WTC11 (cell line): ENCODE measurements around the gene LRMDA. TPM values are rescaled to one million over a fixed set of nuclear protein-coding genes. Genes with fewer than 3 reads are reported as not detected.

Source experiments
- ATAC-seq: fragments of 200-7000 bp; cut with Tn5 transposase; 2 replicates; pipeline ENCODE4 v1.10.0; 2021; ENCODE audit warnings: mild to moderate bottlenecking, moderate library complexity
- CTCF ChIA-PET: fragments of 300-600 bp; sonication (Branson Sonifier 250); formaldehyde crosslinking; loops from one replicate; lab custom pipeline; 2021; ENCODE audit warnings: antibody characterized with exemption; lab: Charles Lee
- POLR2A ChIA-PET: fragments of 350-600 bp; sonication (Branson Sonifier 250); formaldehyde crosslinking; loops from one replicate; lab custom pipeline; 2021; ENCODE audit warnings: antibody characterized with exemption; lab: Charles Lee
- DNase-seq: peaks from one replicate; pipeline ENCODE4 v3.0.0; 2021; ENCODE audit warnings: low spot score
- H3K27ac Mint-ChIP-seq: 2 replicates; pipeline ENCODE4 v1.8.0; 2021; ENCODE audit warnings: mixed read lengths
- H3K27me3 Mint-ChIP-seq: 2 replicates; pipeline ENCODE4 v1.8.0; 2021; ENCODE audit warnings: low read depth, mild to moderate bottlenecking, moderate library complexity, mixed read lengths
- H3K36me3 Mint-ChIP-seq: 2 replicates; pipeline ENCODE4 v1.8.0; 2021; ENCODE audit warnings: mixed read lengths
- H3K4me1 Mint-ChIP-seq: 2 replicates; pipeline ENCODE4 v1.8.0; 2022; ENCODE audit warnings: mixed read lengths
- H3K4me3 Mint-ChIP-seq: 2 replicates; pipeline ENCODE4 v1.8.0; 2021; ENCODE audit warnings: mild to moderate bottlenecking, moderate library complexity, mixed read lengths
- H3K9me3 Mint-ChIP-seq: 2 replicates; pipeline ENCODE4 v1.8.0; 2021; ENCODE audit warnings: mixed read lengths
- AFF4 ChIP-seq: sonication (generic); formaldehyde crosslinking; IDR thresholded peaks from 2 replicates; pipeline ENCODE4 v1.8.1; 2023; ENCODE audit warnings: mild to moderate bottlenecking, missing genetic modification reagents, borderline replicate concordance
- CREB1 ChIP-seq: sonication (generic); formaldehyde crosslinking; IDR thresholded peaks from 2 replicates; pipeline ENCODE4 v1.8.0; 2023; ENCODE audit warnings: mild to moderate bottlenecking, missing genetic modification reagents
- EMX1 ChIP-seq: fragments of 250-450 bp; sonication (Bioruptor Pico); IDR thresholded peaks from 2 replicates; pipeline ENCODE4 v1.8.0; 2021; ENCODE audit warnings: mild to moderate bottlenecking
- ESRRA ChIP-seq: sonication (generic); formaldehyde crosslinking; IDR thresholded peaks from 2 replicates; pipeline ENCODE4 v1.8.1; 2022; ENCODE audit warnings: mild to moderate bottlenecking, missing genetic modification reagents, borderline replicate concordance
- FOXP4 ChIP-seq: sonication (generic); formaldehyde crosslinking; IDR thresholded peaks from 2 replicates; pipeline ENCODE4 v1.8.0; 2022; ENCODE audit warnings: mild to moderate bottlenecking, missing genetic modification reagents
- GABPB1 ChIP-seq: sonication (generic); formaldehyde crosslinking; IDR thresholded peaks from 2 replicates; pipeline ENCODE4 v1.8.1; 2023; ENCODE audit warnings: mild to moderate bottlenecking, missing genetic modification reagents
- IRF2 ChIP-seq: sonication (generic); formaldehyde crosslinking; IDR thresholded peaks from 2 replicates; pipeline ENCODE4 v1.8.0; 2022; ENCODE audit warnings: low read depth, missing genetic modification reagents, borderline replicate concordance
- MXD4 ChIP-seq: fragments of 250-450 bp; sonication (Bioruptor Pico); IDR thresholded peaks from 2 replicates; pipeline ENCODE4 v1.8.0; 2021; ENCODE audit warnings: mild to moderate bottlenecking, moderate library complexity, borderline replicate concordance
- NFYB ChIP-seq: sonication (generic); formaldehyde crosslinking; conservative IDR thresholded peaks from 2 replicates; pipeline ENCODE4 v1.8.0; 2022; ENCODE audit warnings: low read depth, missing genetic modification reagents
- NR3C1 ChIP-seq: sonication (generic); formaldehyde crosslinking; conservative IDR thresholded peaks from 2 replicates; pipeline ENCODE4 v1.8.1; 2023; ENCODE audit warnings: low read depth, mild to moderate bottlenecking, missing genetic modification reagents
- PRRX2 ChIP-seq: fragments of 250-450 bp; sonication (Bioruptor Pico); IDR thresholded peaks from 2 replicates; pipeline ENCODE4 v1.8.0; 2021; ENCODE audit warnings: mild to moderate bottlenecking
- SMAD4 ChIP-seq: sonication (generic); formaldehyde crosslinking; IDR thresholded peaks from 2 replicates; pipeline ENCODE4 v1.8.0; 2022; ENCODE audit warnings: mild to moderate bottlenecking, missing genetic modification reagents
- SOX15 ChIP-seq: fragments of 250-450 bp; sonication (Bioruptor Pico); IDR thresholded peaks from 2 replicates; pipeline ENCODE4 v1.9.0; 2021; ENCODE audit warnings: mild to moderate bottlenecking
- TEAD4 ChIP-seq: sonication (generic); formaldehyde crosslinking; IDR thresholded peaks from 2 replicates; pipeline ENCODE4 v1.8.0; 2022; ENCODE audit warnings: mild to moderate bottlenecking, missing genetic modification reagents
- TP53 ChIP-seq: sonication (generic); formaldehyde crosslinking; IDR thresholded peaks from 2 replicates; pipeline ENCODE4 v1.8.1; 2023; ENCODE audit warnings: mild to moderate bottlenecking, missing genetic modification reagents
- total RNA-seq: library from RNA; stranded (reverse); gene quantifications from 3 replicates; pipeline ENCODE4 v1.2.3, GENCODE V29; 2021
- TF ChIP-seq, protein P1 (sequence below): fragments of 200-600 bp; IDR thresholded peaks from 2 replicates; pipeline ENCODE4 v1.8.0; 2022; ENCODE audit warnings: antibody characterized with exemption
- TF ChIP-seq, protein P2 (sequence below): sonication (generic); formaldehyde crosslinking; IDR thresholded peaks from 2 replicates; pipeline ENCODE4 v1.8.1; 2023; ENCODE audit warnings: mild to moderate bottlenecking, missing genetic modification reagents
- TF ChIP-seq, protein P3 (sequence below): fragments of 250-450 bp; sonication (Bioruptor Pico); conservative IDR thresholded peaks from 2 replicates; pipeline ENCODE4 v1.9.0; 2021; ENCODE audit warnings: mild to moderate bottlenecking
- TF ChIP-seq, protein P4 (sequence below): sonication (generic); formaldehyde crosslinking; IDR thresholded peaks from 2 replicates; pipeline ENCODE4 v1.8.0; 2022; ENCODE audit warnings: mild to moderate bottlenecking, missing genetic modification reagents

The LRMDA gene
- total RNA-seq, 1 experiment from 2014 or later = 0.92 TPM

DNA sequence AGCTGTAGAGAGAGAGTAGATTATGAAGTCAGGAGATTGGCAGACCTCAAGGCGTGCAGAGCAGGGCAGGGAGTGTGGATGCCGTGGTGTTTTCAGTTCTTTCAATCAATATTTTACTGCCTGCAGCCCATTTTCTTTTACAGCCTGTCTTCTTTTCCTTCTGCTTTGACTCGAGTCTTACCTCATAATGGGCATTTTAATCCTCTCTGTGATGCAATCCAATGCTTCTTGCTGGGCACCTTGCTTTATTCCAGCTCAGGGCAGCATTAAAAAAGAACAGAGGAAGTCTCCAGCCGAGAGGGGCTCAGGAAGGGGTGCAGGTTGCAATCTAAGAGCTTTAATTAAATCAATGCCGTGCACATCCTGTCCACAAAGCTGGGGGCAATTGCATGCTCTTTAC is 839.0 kb downstream of the LRMDA start:
- ChIA-PET CTCF (interaction anchor here (1.7 kb wide), 1 partner anchor 33 kb away, joined by 5 read pairs; no protein-coding TSS in a partner anchor), POLR2A (no interaction called here)
- no peak for DNase-seq
- ATAC-seq = no peak
- Mint-ChIP-seq H3K27me3 (no peaks in the 10 kb centered on the region), H3K4me1 (peaks cover 23% of the 10 kb centered on the region), H3K9me3 (peaks cover 30% of the 10 kb centered on the region), H3K4me3 (no peak overlapping the region), H3K36me3 (peaks cover 13% of the 10 kb centered on the region), H3K27ac (no peak overlapping the region)
- no peak for TF ChIP-seq TP53 (CRISPR knock-in tag)
- TF ChIP-seq NFYB (CRISPR knock-in tag) = no peak
- TF ChIP-seq PRRX2 (CRISPR knock-in tag) = no peak
- TF ChIP-seq, protein P1, sequence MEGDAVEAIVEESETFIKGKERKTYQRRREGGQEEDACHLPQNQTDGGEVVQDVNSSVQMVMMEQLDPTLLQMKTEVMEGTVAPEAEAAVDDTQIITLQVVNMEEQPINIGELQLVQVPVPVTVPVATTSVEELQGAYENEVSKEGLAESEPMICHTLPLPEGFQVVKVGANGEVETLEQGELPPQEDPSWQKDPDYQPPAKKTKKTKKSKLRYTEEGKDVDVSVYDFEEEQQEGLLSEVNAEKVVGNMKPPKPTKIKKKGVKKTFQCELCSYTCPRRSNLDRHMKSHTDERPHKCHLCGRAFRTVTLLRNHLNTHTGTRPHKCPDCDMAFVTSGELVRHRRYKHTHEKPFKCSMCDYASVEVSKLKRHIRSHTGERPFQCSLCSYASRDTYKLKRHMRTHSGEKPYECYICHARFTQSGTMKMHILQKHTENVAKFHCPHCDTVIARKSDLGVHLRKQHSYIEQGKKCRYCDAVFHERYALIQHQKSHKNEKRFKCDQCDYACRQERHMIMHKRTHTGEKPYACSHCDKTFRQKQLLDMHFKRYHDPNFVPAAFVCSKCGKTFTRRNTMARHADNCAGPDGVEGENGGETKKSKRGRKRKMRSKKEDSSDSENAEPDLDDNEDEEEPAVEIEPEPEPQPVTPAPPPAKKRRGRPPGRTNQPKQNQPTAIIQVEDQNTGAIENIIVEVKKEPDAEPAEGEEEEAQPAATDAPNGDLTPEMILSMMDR = no peak
- no peak for TF ChIP-seq SOX15 (CRISPR knock-in tag)
- no peak for TF ChIP-seq CREB1
- TF ChIP-seq AFF4 = no peak
- TF ChIP-seq EMX1 (CRISPR knock-in tag) = no peak
- TF ChIP-seq GABPB1 (CRISPR knock-in tag) = no peak
- no peak for TF ChIP-seq ESRRA (CRISPR knock-in tag)
- TF ChIP-seq MXD4 (CRISPR knock-in tag) = no peak
- TF ChIP-seq, protein P2, sequence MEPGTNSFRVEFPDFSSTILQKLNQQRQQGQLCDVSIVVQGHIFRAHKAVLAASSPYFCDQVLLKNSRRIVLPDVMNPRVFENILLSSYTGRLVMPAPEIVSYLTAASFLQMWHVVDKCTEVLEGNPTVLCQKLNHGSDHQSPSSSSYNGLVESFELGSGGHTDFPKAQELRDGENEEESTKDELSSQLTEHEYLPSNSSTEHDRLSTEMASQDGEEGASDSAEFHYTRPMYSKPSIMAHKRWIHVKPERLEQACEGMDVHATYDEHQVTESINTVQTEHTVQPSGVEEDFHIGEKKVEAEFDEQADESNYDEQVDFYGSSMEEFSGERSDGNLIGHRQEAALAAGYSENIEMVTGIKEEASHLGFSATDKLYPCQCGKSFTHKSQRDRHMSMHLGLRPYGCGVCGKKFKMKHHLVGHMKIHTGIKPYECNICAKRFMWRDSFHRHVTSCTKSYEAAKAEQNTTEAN (CRISPR knock-in tag) = no peak
- TF ChIP-seq IRF2 = no peak

DNA sequence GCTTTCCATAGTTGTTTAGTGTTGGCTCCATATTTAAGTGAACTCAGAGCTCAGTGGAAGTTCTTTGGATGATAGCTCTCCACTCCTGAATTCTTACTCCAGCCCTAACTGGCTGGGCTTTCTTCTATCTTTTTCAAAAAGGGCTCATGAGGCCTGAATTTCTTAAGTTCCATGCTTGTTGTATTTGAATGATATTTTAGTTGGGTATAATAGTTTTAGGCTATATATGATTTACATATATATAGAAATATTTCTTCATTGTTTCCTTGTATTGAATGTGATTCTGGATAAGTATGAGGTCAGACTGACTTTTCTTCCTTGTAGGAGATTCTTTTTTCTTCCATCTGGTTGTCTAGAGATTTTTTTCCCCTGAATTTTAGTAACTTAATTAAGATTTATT is 843.5 kb downstream of the LRMDA start:
- POLR2A ChIA-PET = no interaction called here
- CTCF ChIA-PET = no interaction called here
- no peak for ATAC-seq
- DNase-seq = no peak
- Mint-ChIP-seq H3K9me3 (peaks cover 34% of the 10 kb centered on the region), H3K27me3 (peaks cover 2% of the 10 kb centered on the region; the same call in 1 of the 2 replicates), H3K36me3 (peaks cover 19% of the 10 kb centered on the region), H3K4me3 (no peak overlapping the region), H3K4me1 (peaks cover 8% of the 10 kb centered on the region), H3K27ac (no peak overlapping the region)
- no peak for TF ChIP-seq FOXP4 (CRISPR knock-in tag)
- no peak for TF ChIP-seq NR3C1 (CRISPR knock-in tag)
- TF ChIP-seq, protein P3, sequence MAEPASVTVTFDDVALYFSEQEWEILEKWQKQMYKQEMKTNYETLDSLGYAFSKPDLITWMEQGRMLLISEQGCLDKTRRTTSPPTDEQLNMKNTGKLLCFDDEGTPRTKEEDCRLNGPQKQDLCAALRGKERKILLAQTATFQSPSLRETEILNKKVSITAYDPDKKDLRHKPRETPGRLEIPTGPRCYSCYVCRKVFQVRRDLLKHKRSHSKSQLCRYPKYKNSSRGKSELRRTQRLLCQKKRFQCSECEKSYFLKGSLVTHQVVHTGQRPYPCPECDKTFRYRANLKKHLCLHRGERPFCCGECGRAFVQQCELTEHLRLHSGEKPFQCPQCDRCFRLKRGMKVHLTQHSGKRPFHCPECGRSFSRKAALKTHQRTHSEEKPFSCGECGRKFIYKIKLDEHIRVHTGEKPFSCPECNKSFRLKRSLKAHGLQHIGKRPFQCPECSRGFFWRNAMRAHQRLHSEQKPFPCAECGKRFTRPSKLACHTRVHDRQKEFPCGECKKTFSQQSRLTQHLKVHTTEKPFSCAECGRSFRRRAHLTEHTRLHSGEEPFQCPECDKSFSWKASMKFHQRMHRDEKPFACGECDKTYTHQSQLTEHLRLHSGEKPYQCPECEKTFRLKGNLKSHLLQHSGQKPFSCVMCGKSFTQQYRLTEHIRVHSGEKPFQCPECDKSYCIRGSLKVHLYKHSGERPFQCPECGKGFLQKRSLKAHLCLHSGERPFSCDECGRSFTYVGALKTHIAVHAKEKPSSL (CRISPR knock-in tag) = no peak
- TF ChIP-seq AFF4 = no peak
- TF ChIP-seq SMAD4 = no peak
- TF ChIP-seq, protein P4, sequence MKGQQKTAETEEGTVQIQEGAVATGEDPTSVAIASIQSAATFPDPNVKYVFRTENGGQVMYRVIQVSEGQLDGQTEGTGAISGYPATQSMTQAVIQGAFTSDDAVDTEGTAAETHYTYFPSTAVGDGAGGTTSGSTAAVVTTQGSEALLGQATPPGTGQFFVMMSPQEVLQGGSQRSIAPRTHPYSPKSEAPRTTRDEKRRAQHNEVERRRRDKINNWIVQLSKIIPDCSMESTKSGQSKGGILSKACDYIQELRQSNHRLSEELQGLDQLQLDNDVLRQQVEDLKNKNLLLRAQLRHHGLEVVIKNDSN (CRISPR knock-in tag) = no peak
- no peak for TF ChIP-seq TEAD4 (CRISPR knock-in tag)
